Testis (tissue), 2 donors: ENCODE measurements around the gene TTYH2.

Experiments
- CTCF ChIP-seq, 3 experiments: fragments of 450-650 bp in 2 of 3; fragments of 200-600 bp in 1 of 3; sonication (generic) in 1 of 3; IDR thresholded peaks; one replicate each; pipeline ENCODE4 v1.5.1; 2016 to 2019; ENCODE audit warnings: antibody characterized with exemption in 3 of 3, mild to moderate bottlenecking in 2 of 3, moderate library complexity in 1 of 3
- POLR2A ChIP-seq: fragments of 450-650 bp; IDR thresholded peaks from one replicate; pipeline ENCODE4 v1.6.1; 2017; ENCODE audit warnings: antibody characterized with exemption, mild to moderate bottlenecking, moderate library complexity

GRCh38 chr17:74274060-74274708, 60.8 kb downstream of the TTYH2 start, which contains the start of gene DNAI2:
- TF ChIP-seq POLR2A (no peak), CTCF (IDR thresholded peaks at IDR 0.05) (no peak)
